H1 (cell line): Measurements from ENCODE around the gene ZNF786. TPM values are rescaled to one million over a fixed set of nuclear protein-coding genes. Genes with fewer than 3 reads are reported as not detected.
A peak's percentile ranks its signal among the peaks of the same experiment; 100 is the strongest.

ENCODE experiments used
- CTCF ChIA-PET: fragments of 300-600 bp; sonication (Branson Sonifier 250); formaldehyde crosslinking; loops from one replicate; lab custom pipeline; 2021; ENCODE audit not compliant: partially characterized antibody; lab: Charles Lee
- POLR2A ChIA-PET: fragments of 300-600 bp; sonication (Branson Sonifier 250); formaldehyde crosslinking; loops from one replicate; lab custom pipeline; 2021; ENCODE audit warnings: inconsistent platforms; ENCODE audit not compliant: partially characterized antibody; lab: Charles Lee
- DNase-seq, 2 experiments: peaks; one replicate each; pipeline versions ENCODE4 v3.0.0 to v3.0.0-alpha.2; 2010 to 2022; ENCODE audit warnings: low spot score in 2 of 2, low read depth in 1 of 2, mixed read lengths in 1 of 2
- FAIRE-seq: peaks from 2 replicates; lab custom pipeline; 2011; peaks lifted over from hg19 to GRCh38; lab: Jason Lieb, UNC
- H2AFZ ChIP-seq: 2 replicates; pipeline ENCODE4 v1.8.1; 2012; ENCODE audit warnings: low read length, inconsistent platforms
- H2AK5ac ChIP-seq: 2 replicates; pipeline ENCODE4 v1.6.1; 2013; ENCODE audit warnings: low read depth, low read length
- H2BK120ac ChIP-seq: replicated peaks from 2 replicates; pipeline ENCODE3; 2013; ENCODE audit warnings: low read depth, low read length, inconsistent platforms
- H2BK12ac ChIP-seq: 2 replicates; pipeline ENCODE4 v1.6.1; 2013; ENCODE audit warnings: low read depth, low read length
- H2BK15ac ChIP-seq: 2 replicates; pipeline ENCODE4 v1.6.1; 2013; ENCODE audit warnings: low read length
- H2BK20ac ChIP-seq: 2 replicates; pipeline ENCODE4 v1.6.1; 2013; ENCODE audit warnings: low read length
- H2BK5ac ChIP-seq: 2 replicates; pipeline ENCODE4 v1.6.1; 2013; ENCODE audit warnings: low read depth, low read length
- H3K14ac ChIP-seq: 2 replicates; pipeline ENCODE4 v1.6.1; 2013; ENCODE audit warnings: inconsistent platforms; ENCODE audit not compliant: insufficient read length
- H3K18ac ChIP-seq: 2 replicates; pipeline ENCODE4 v1.6.1; 2013; ENCODE audit warnings: low read length; ENCODE audit errors: extremely low read depth
- H3K23ac ChIP-seq: 2 replicates; pipeline ENCODE4 v1.6.1; 2013; ENCODE audit warnings: inconsistent platforms; ENCODE audit not compliant: insufficient read length
- H3K23me2 ChIP-seq: 2 replicates; pipeline ENCODE4 v1.6.1; 2013; ENCODE audit warnings: low read depth, low read length
- H3K27ac ChIP-seq: 2 replicates; pipeline ENCODE4 v1.6.1; 2011; ENCODE audit warnings: low read depth, low read length, inconsistent platforms
- H3K27me3 ChIP-seq, 4 experiments: replicated peaks in 1 of 4; 1 replicate in 1 of 4; 2 replicates in 3 of 4; pipeline versions ENCODE4 v1.6.1 to v1.8.1; 2011 to 2013; ENCODE audit warnings: low read length in 3 of 4, mild to moderate bottlenecking in 3 of 4, inconsistent platforms in 2 of 4, mixed read lengths in 2 of 4, moderate library complexity in 1 of 4; ENCODE audit not compliant: control insufficient read depth in 3 of 4, insufficient read depth in 3 of 4; ENCODE audit errors: extremely low read depth in 1 of 4
- H3K36me3 ChIP-seq, 4 experiments: 2 replicates each; pipeline versions ENCODE4 v1.6.1 to v1.8.1; 2011 to 2013; ENCODE audit warnings: mild to moderate bottlenecking in 4 of 4, low read length in 3 of 4, moderate library complexity in 2 of 4, control low read depth in 1 of 4, inconsistent platforms in 1 of 4; ENCODE audit not compliant: insufficient read depth in 4 of 4, control insufficient read depth in 2 of 4
- H3K4ac ChIP-seq: replicated peaks from 2 replicates; pipeline ENCODE3; 2013; ENCODE audit warnings: low read length, low read depth, mixed read lengths, inconsistent platforms; ENCODE audit not compliant: insufficient read length
- H3K4me1 ChIP-seq, 4 experiments: replicated peaks in 1 of 4; 1 replicate in 1 of 4; 2 replicates in 3 of 4; pipeline versions ENCODE4 v1.6.1 to v1.8.1; 2011 to 2013; ENCODE audit warnings: low read length in 3 of 4, inconsistent platforms in 2 of 4, mixed read lengths in 1 of 4; ENCODE audit not compliant: insufficient read depth in 4 of 4, control insufficient read depth in 3 of 4
- H3K4me2 ChIP-seq, 2 experiments: 2 replicates each; pipeline versions ENCODE4 v1.6.1 to v1.8.1; 2011 to 2013; ENCODE audit warnings: low read depth in 2 of 2, low read length in 2 of 2, control low read depth in 1 of 2, inconsistent platforms in 1 of 2, mild to moderate bottlenecking in 1 of 2; ENCODE audit not compliant: insufficient read depth in 1 of 2
- H3K4me3 ChIP-seq, 4 experiments: fragments of 200-600, 300-600 bp in 1 of 4; sonication (generic), shearing (Covaris generic), sonication (Bioruptor Twin) in 1 of 4; 2 replicates each; pipeline versions ENCODE4 v1.5.1 to v1.8.1; 2011 to 2016; ENCODE audit warnings: low read length in 4 of 4, low read depth in 3 of 4, control low read depth in 2 of 4, inconsistent platforms in 2 of 4, mild to moderate bottlenecking in 2 of 4, mixed read lengths in 1 of 4, moderate library complexity in 1 of 4; ENCODE audit not compliant: insufficient read depth in 2 of 4; ENCODE audit errors: extremely low read depth in 1 of 4
- H3K56ac ChIP-seq: replicated peaks from 2 replicates; pipeline ENCODE3; 2013; ENCODE audit warnings: low read depth, mild to moderate bottlenecking, mixed read lengths, low read length, inconsistent platforms; ENCODE audit not compliant: insufficient read length
- H3K79me1 ChIP-seq: 2 replicates; pipeline ENCODE4 v1.6.1; 2013; ENCODE audit warnings: low read depth, low read length, control low read depth
- H3K79me2 ChIP-seq, 2 experiments: 2 replicates each; pipeline versions ENCODE4 v1.6.1 to v1.8.1; 2012 to 2013; ENCODE audit warnings: low read length in 2 of 2, mild to moderate bottlenecking in 2 of 2, inconsistent platforms in 1 of 2; ENCODE audit not compliant: insufficient read depth in 2 of 2, control insufficient read depth in 1 of 2
- H3K9ac ChIP-seq, 4 experiments: replicated peaks in 1 of 4; 1 replicate in 1 of 4; 2 replicates in 3 of 4; pipeline versions ENCODE4 v1.6.1 to v1.8.1; 2011 to 2013; ENCODE audit warnings: low read depth in 3 of 4, low read length in 3 of 4, control low read depth in 2 of 4, mild to moderate bottlenecking in 2 of 4, moderate library complexity in 2 of 4, inconsistent platforms in 1 of 4; ENCODE audit errors: extremely low read depth in 1 of 4
- H3K9me3 ChIP-seq, 2 experiments: 2 replicates each; pipeline versions ENCODE4 v1.6.1 to v1.8.1; 2012 to 2013; ENCODE audit warnings: mild to moderate bottlenecking in 2 of 2, moderate library complexity in 2 of 2, control low read depth in 1 of 2, inconsistent platforms in 1 of 2, low read depth in 1 of 2, low read length in 1 of 2, mixed read lengths in 1 of 2; ENCODE audit not compliant: insufficient read depth in 2 of 2
- H4K20me1 ChIP-seq, 2 experiments: replicated peaks in 1 of 2; 2 replicates each; pipeline versions ENCODE3 to v1.8.1; 2011 to 2013; ENCODE audit warnings: inconsistent platforms in 2 of 2, low read length in 2 of 2, mild to moderate bottlenecking in 1 of 2; ENCODE audit not compliant: insufficient read depth in 2 of 2, control insufficient read depth in 1 of 2
- H4K5ac ChIP-seq: 2 replicates; pipeline ENCODE4 v1.6.1; 2013; ENCODE audit warnings: low read length, low read depth, mixed read lengths, inconsistent platforms; ENCODE audit not compliant: insufficient read length
- H4K8ac ChIP-seq: 2 replicates; pipeline ENCODE4 v1.8.0; 2013; ENCODE audit warnings: mild to moderate bottlenecking, moderate library complexity, low read length, inconsistent platforms; ENCODE audit not compliant: insufficient read depth; ENCODE audit errors: extremely low read depth
- H4K91ac ChIP-seq: replicated peaks from 2 replicates; pipeline ENCODE3; 2013; ENCODE audit warnings: low read length, mixed read lengths, inconsistent platforms; ENCODE audit not compliant: insufficient read length
- ATF2 ChIP-seq: IDR thresholded peaks from 2 replicates; pipeline ENCODE4 v1.6.1; 2012; ENCODE audit warnings: low read length, inconsistent platforms
- CHD1 ChIP-seq: IDR thresholded peaks from 2 replicates; pipeline ENCODE4 v1.6.1; 2012; ENCODE audit warnings: low read depth, low read length, improper control_type of control experiment
- CREB1 ChIP-seq: IDR thresholded peaks from 2 replicates; pipeline ENCODE4 v1.6.1; 2012; ENCODE audit warnings: inconsistent platforms
- RAD21 ChIP-seq, 2 experiments: IDR thresholded peaks in 1 of 2; conservative IDR thresholded peaks in 1 of 2; 2 replicates each; pipeline ENCODE4 v1.6.1; 2011; ENCODE audit warnings: low read depth in 2 of 2, low read length in 2 of 2, improper control_type of control experiment in 1 of 2, inconsistent platforms in 1 of 2, mild to moderate bottlenecking in 1 of 2, moderate library complexity in 1 of 2
- TAF7 ChIP-seq: optimal IDR thresholded peaks from 2 replicates; pipeline ENCODE3; 2011; ENCODE audit warnings: low read depth, mild to moderate bottlenecking, inconsistent platforms, low read length, moderate library complexity, borderline replicate concordance
- YY1 ChIP-seq: IDR thresholded peaks from 2 replicates; pipeline ENCODE4 v1.6.1; 2011; ENCODE audit warnings: low read depth, mild to moderate bottlenecking, low read length
- WGBS, 2 experiments: shearing (Covaris generic) in 1 of 2; methylation state at CpG; one replicate each; pipeline versions ENCODE4 v1.1.6 to v1.1.7; 2013 to 2015; ENCODE audit warnings: low lambda C conversion rate in 2 of 2, mixed read lengths in 2 of 2, inconsistent platforms in 1 of 2, low coverage in 1 of 2, missing lambda C conversion rate in 1 of 2; ENCODE audit not compliant: insufficient replicate concordance in 2 of 2, insufficient coverage in 1 of 2, insufficient read length in 1 of 2; ENCODE audit errors: extremely low coverage in 1 of 2, missing lambda C conversion rate in 1 of 2; 5-methylcytosine and 5-hydroxymethylcytosine counted together
- long read RNA-seq, 2 experiments: library from RNA in 1 of 2; library from capped mRNA in 1 of 2; stranded (forward); transcript quantifications; one replicate each; pipeline ENCODE4 v2.0.0, GENCODE V29; 2021; ENCODE audit warnings: inconsistent platforms in 1 of 2
- polyA minus RNA-seq, 3 experiments: library from RNA; depleted of rRNA, polyadenylated mRNA; stranded (reverse); fragments of >200 nt; gene quantifications; 1 replicate in 2 of 3; 2 replicates in 1 of 3; pipeline ENCODE4 v1.2.3, GENCODE V29; 2011
- polyA plus RNA-seq, 7 experiments: library from polyadenylated mRNA; depleted of rRNA in 3 of 7; stranded (reverse) in 5 of 7; unstranded in 2 of 7; fragments of >200 nt in 5 of 7; fragments of 200-250 nt in 2 of 7; gene quantifications; 1 replicate in 5 of 7; 2 replicates in 1 of 7; 4 replicates in 1 of 7; pipeline versions ENCODE4 v1.2.1 to v1.2.3, GENCODE V29; 2011 to 2013; ENCODE audit warnings: missing spikeins in 2 of 7, mixed read lengths in 2 of 7
- total RNA-seq: library from RNA; stranded (reverse); fragmentation: NEBNext Ultra II Directional; extraction: Animal tissue kit (Norgen Biotek cat#: 25700); gene quantifications from 2 replicates; pipeline ENCODE4 v1.2.1, GENCODE V29; 2021

Gene ZNF786
- total RNA-seq (15.8 and 16.3 TPM in 2 replicates), polyA plus RNA-seq (2011; rRNA removed) (7.7 and 8.3 TPM in 2 replicates), polyA minus RNA-seq (2011; rRNA and poly(A)+ RNA removed) (15.4 and 16.4 TPM in 2 replicates)
- 9.7 TPM for polyA plus RNA-seq (2011; cell fraction: cytosol; rRNA removed)
- 11.8 TPM for polyA plus RNA-seq (2011; cell fraction: nucleus; rRNA removed)
- polyA plus RNA-seq (2012, experiment 1 of 2): 8.8 to 11.6 TPM (median 11.2 TPM) in 4 replicates
- polyA plus RNA-seq (2012, experiment 2 of 2): 4.3 TPM
- 7.2 TPM for polyA plus RNA-seq (2013, experiment 1 of 2)
- 7.1 TPM for polyA plus RNA-seq (2013, experiment 2 of 2)
- 11.0 TPM for polyA minus RNA-seq (2011; cell fraction: cytosol; rRNA and poly(A)+ RNA removed)
- 14.8 TPM for polyA minus RNA-seq (2011; cell fraction: nucleus; rRNA and poly(A)+ RNA removed)
- long read RNA-seq, experiment 1, partial matches to known transcripts: 1 of 6 reads
- long read RNA-seq, experiment 1, other reads (novel, unspliced or antisense): 4 of 6 reads
- long read RNA-seq, experiment 2, partial matches to known transcripts: 1 of 3 reads
- long read RNA-seq, experiment 2, other reads (novel, unspliced or antisense): 2 of 3 reads

- no peak for FAIRE-seq
- CTCF ChIA-PET: interaction anchor here (0.7 to 2.0 kb wide), 5 partner anchors 9 to 96 kb away, joined by 3 to 6 read pairs (median 4); no protein-coding TSS in a partner anchor
- WGBS, 2 experiments: 3% methylated on average over 33 of the region's 77 CpGs; no CpG with 5 or more reads in 1 of the 2 experiments
- no peak for TF ChIP-seq CHD1
- no peak for TF ChIP-seq ATF2
- TF ChIP-seq YY1: peak; percentile 61
- peak; percentile 76 to 90 for TF ChIP-seq RAD21 (IDR thresholded peaks at IDR 0.05 in 1 of 2, conservative IDR thresholded peaks at IDR 0.05 in 1 of 2; ENCODE audit: low read depth in 2 of 2, low read length in 2 of 2)
- TF ChIP-seq CREB1: peak; percentile 59; the same call in 1 of the 2 replicates
- TF ChIP-seq TAF7: peak; percentile 89
These were observed at the start of gene ZNF786 for GRCh38 chr7:149090397-149091195. Gene ZNF786, minus strand, starts transcription at chr7:149090718. Its CDS starts 78 bp downstream, at chr7:149090640.

More at GRCh38 chr7:149090397-149091195, at the start of gene ZNF786:
- H3K23ac ChIP-seq: no peak within 1 kb of the TSS
- peaks cover 7% of the 10 kb centered on the region for H3K79me1 ChIP-seq
- peak within 1 kb of the TSS; percentile 38 to 92 for H3K4me2 ChIP-seq
- H2AFZ ChIP-seq: peak within 1 kb of the TSS; percentile 72; the same call in 1 of the 2 replicates
- no peaks in the 10 kb centered on the region for H4K20me1 ChIP-seq
- peak within 1 kb of the TSS; percentile 88 for H3K27ac ChIP-seq
- no peak within 1 kb of the TSS for H2BK15ac ChIP-seq
- H3K9ac ChIP-seq: peak within 1 kb of the TSS; percentile 46 to 91 (median 80); a peak in 6 of 7 replicates
- POLR2A ChIA-PET: interaction anchor here (1.0 kb wide), 1 partner anchor 60 kb away, joined by 3 read pairs; no protein-coding TSS in a partner anchor
- H3K27me3 ChIP-seq: no peaks in the 10 kb centered on the region
- H3K18ac ChIP-seq: peak within 1 kb of the TSS; percentile 93
- no peak within 1 kb of the TSS for H2BK20ac ChIP-seq
- peaks cover 0 to 10% (median 3%) of the 10 kb centered on the region in 4 experiments; a peak in 3 of 8 replicates for H3K36me3 ChIP-seq
- peak within 1 kb of the TSS; percentile 55 for H3K14ac ChIP-seq
- DNase-seq: peak; percentile 64 to 89
- H4K8ac ChIP-seq: peak within 1 kb of the TSS; percentile 94
- no peak within 1 kb of the TSS for H2AK5ac ChIP-seq
- peak within 1 kb of the TSS; percentile 95 for H3K4ac ChIP-seq
- peak within 1 kb of the TSS; percentile 80 for H3K56ac ChIP-seq
- peak within 1 kb of the TSS; percentile 91; the same call in 1 of the 2 replicates for H2BK5ac ChIP-seq
- H3K79me2 ChIP-seq: peaks cover 0 to 30% of the 10 kb centered on the region in 2 experiments; a peak in 2 of 4 replicates
- 0 out of 4 replicates have a peak, but pooled peaks cover 0 to 3% of the 10 kb centered on the region in 2 experiments for H3K9me3 ChIP-seq
- H2BK120ac ChIP-seq: peak within 1 kb of the TSS; percentile 83
- peaks cover 3% of the 10 kb centered on the region; the same call in 1 of the 2 replicates for H3K23me2 ChIP-seq
- peak within 1 kb of the TSS; percentile 80 for H4K91ac ChIP-seq
- H3K4me3 ChIP-seq: peak within 1 kb of the TSS; percentile 73 to 98 (median 86)
- H4K5ac ChIP-seq: peak within 1 kb of the TSS; percentile 92
- H2BK12ac ChIP-seq: no peak within 1 kb of the TSS
- H3K4me1 ChIP-seq: peaks cover 0 to 4% (median under 1%) of the 10 kb centered on the region in 4 experiments; a peak in 2 of 7 replicates
